ENCODE measurements around the gene CLCN5.

The CLCN5 gene

GRCh38 chrX:50066318-50066937 lies 144.0 kb downstream of the CLCN5 start:
- no peak for DNase-seq
- Histone ChIP-seq H3K4me3 (ENCODE audit: low read depth, low read length) (no peak overlapping the region), H3K36me3 (no peaks in the 10 kb centered on the region; the same call in 1 of the 2 replicates), H3K9me3 (no peaks in the 10 kb centered on the region), H3K4me1 (peaks cover 2% of the 10 kb centered on the region; the same call in 1 of the 2 replicates), H3K27me3 (no peaks in the 10 kb centered on the region)
- no peak for TF ChIP-seq CTCF (IDR thresholded peaks at IDR 0.05; ENCODE audit: low read depth, low read length)

GRCh38 chrX:50067435-50068284 lies 145.3 kb downstream of the CLCN5 start:
- Histone ChIP-seq H3K4me3 (ENCODE audit: low read depth, low read length) (peak overlapping the region; percentile 56), H3K4me1 (peaks cover 2% of the 10 kb centered on the region; the same call in 1 of the 2 replicates), H3K9me3 (no peaks in the 10 kb centered on the region), H3K27me3 (no peaks in the 10 kb centered on the region), H3K36me3 (no peaks in the 10 kb centered on the region; the same call in 1 of the 2 replicates)
- TF ChIP-seq CTCF (IDR thresholded peaks at IDR 0.05; ENCODE audit: low read depth, low read length): no peak; the same call in 1 of the 2 replicates
- DNase-seq: peak; percentile 75

- Histone ChIP-seq H3K4me3 (ENCODE audit: low read depth, low read length) (no peak overlapping the region; the same call in 1 of the 2 replicates), H3K36me3 (no peaks in the 10 kb centered on the region; the same call in 1 of the 2 replicates), H3K27me3 (no peaks in the 10 kb centered on the region), H3K4me1 (peaks cover 2% of the 10 kb centered on the region; the same call in 1 of the 2 replicates), H3K9me3 (no peaks in the 10 kb centered on the region)
- DNase-seq: no peak
- TF ChIP-seq CTCF (IDR thresholded peaks at IDR 0.05; ENCODE audit: low read depth, low read length): no peak
These were observed 145.8 kb downstream of the CLCN5 start for GRCh38 chrX:50068285-50068563.

- no peaks in the 10 kb centered on the region for H3K9me3 ChIP-seq
- peaks cover 2% of the 10 kb centered on the region; the same call in 1 of the 2 replicates for H3K4me1 ChIP-seq
- no peak overlapping the region for H3K4me3 ChIP-seq (ENCODE audit: low read depth, low read length)
- no peak for DNase-seq
- no peaks in the 10 kb centered on the region for H3K27me3 ChIP-seq
- no peak for TF ChIP-seq CTCF (IDR thresholded peaks at IDR 0.05; ENCODE audit: low read depth, low read length)
- no peaks in the 10 kb centered on the region; the same call in 1 of the 2 replicates for H3K36me3 ChIP-seq
These were observed 146.5 kb downstream of the CLCN5 start for GRCh38 chrX:50068893-50069292.

GRCh38 chrX:50071494-50071893 lies 149.1 kb downstream of the CLCN5 start:
- no peaks in the 10 kb centered on the region for H3K9me3 ChIP-seq
- H3K4me1 ChIP-seq: peaks cover 2% of the 10 kb centered on the region; the same call in 1 of the 2 replicates
- no peak overlapping the region for H3K4me3 ChIP-seq (ENCODE audit: low read depth, low read length)
- H3K36me3 ChIP-seq: peaks cover 3% of the 10 kb centered on the region
- no peak for DNase-seq
- no peaks in the 10 kb centered on the region for H3K27me3 ChIP-seq
- no peak for TF ChIP-seq CTCF (IDR thresholded peaks at IDR 0.05; ENCODE audit: low read depth, low read length)

GRCh38 chrX:50072110-50072509 lies 149.7 kb downstream of the CLCN5 start:
- no peak for DNase-seq
- Histone ChIP-seq H3K4me3 (ENCODE audit: low read depth, low read length) (no peak overlapping the region), H3K36me3 (peaks cover 3% of the 10 kb centered on the region), H3K27me3 (no peaks in the 10 kb centered on the region), H3K9me3 (no peaks in the 10 kb centered on the region), H3K4me1 (no peaks in the 10 kb centered on the region; the same call in 1 of the 2 replicates)
- no peak for TF ChIP-seq CTCF (IDR thresholded peaks at IDR 0.05; ENCODE audit: low read depth, low read length)
